SW 1271 (cell line): ENCODE results near the gene JMJD1C.
"Not testable (repeated sequence)": the region's sequence is repeated elsewhere in the genome, so short reads cannot be mapped to it uniquely, and the experiment has no call there.

Experiments used
- DNase-seq, 2 experiments: peaks; one replicate each; lab custom pipeline; 2025; lab: John Stamatoyannopoulos, UW

The JMJD1C gene

GRCh38 chr10:63292847-63293246, 172.9 kb downstream of the JMJD1C start:
- DNase-seq = not testable (repeated sequence)

- DNase-seq = no peak
Observed at GRCh38 chr10:63288170-63288569, 177.6 kb downstream of the JMJD1C start.

- DNase-seq = no peak
Observed at GRCh38 chr10:63286754-63287264, 179.0 kb downstream of the JMJD1C start.

GRCh38 chr10:63286340-63286739, 179.4 kb downstream of the JMJD1C start:
- no peak for DNase-seq

- not testable (repeated sequence) for DNase-seq
Observed at GRCh38 chr10:63283901-63284300, 181.9 kb downstream of the JMJD1C start.

DNA sequence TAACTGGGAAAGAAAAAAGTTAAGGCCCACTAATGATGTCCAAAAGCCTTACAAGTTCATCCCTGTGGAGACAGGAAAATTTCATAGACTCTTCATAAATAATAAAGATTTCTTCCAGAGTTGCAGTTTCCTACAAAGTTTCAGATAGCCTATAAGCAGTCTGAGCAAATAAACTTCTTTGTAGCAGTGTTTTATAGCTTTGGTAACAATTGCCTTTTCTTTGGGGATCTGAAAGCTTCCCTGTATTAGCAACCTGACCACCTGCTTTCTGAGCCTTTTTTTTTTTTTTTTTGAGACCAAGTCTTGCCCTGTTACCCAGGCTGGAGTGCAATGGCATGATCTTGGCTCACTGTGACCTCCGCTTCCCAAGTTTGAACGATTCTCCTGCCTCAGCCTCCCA, 182.7 kb downstream of the JMJD1C start:
- no peak for DNase-seq

DNA sequence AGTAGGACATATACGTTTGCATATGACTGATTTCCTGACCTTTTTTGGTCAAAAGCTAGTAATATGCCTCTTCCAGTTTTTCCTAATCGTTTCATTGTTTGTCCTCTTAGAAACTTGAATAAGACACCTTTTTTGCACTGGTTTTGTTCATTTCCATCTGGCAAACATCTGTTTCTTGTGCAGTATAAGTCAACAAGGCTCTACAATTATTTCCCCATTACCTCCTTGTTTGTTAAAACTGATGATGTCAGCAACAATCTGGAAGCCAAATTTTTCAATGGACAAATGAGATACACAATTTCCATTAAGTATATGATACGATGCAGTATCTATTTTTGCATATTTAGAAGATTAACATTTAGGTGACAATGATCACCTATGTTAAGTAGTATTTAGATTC, 183.8 kb downstream of the JMJD1C start:
- no peak for DNase-seq

- DNase-seq = no peak
Observed at GRCh38 chr10:63280386-63280785, 185.4 kb downstream of the JMJD1C start.

- DNase-seq = no peak
Observed at GRCh38 chr10:63275094-63275493, 190.7 kb downstream of the JMJD1C start.

- DNase-seq = no peak
Observed at GRCh38 chr10:63273577-63273976, 192.2 kb downstream of the JMJD1C start.

- peak; percentile 80 to 97 for DNase-seq
Observed at GRCh38 chr10:63268798-63269503, 196.8 kb downstream of the JMJD1C start.

DNA sequence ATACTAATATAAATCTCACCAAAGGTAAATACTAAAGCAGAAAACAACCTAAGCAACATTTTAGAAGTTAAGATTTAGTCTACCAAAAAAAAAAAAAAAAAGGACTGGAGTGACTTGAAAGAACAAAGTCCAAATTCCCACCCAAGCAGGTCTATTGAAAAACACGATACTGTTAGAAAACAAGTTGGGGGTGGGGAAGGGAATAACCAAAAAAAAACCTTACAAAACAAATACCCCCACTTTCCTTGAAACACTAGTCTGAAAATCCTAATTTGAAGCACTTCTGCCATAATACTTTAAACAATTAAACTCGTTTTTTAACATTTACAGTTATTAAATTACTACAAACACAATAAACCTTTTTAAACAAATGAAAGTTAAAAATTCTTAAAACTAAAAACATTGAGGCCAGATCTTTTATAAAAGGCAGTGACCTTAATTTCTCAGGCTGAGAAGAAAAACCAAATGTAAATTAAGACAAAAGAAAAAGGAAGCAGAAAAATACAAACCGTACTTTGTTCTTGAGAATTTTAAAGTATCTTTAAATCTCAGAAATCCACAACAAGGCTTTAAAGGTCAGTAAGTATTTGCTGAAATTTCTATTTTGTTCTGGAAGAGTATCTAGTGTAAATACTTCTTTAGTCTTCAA, 197.5 kb downstream of the JMJD1C start:
- no peak for DNase-seq

GRCh38 chr10:63267414-63268148, 198.2 kb downstream of the JMJD1C start:
- DNase-seq = peak; percentile 20 to 75

GRCh38 chr10:63266391-63267316, 199.1 kb downstream of the JMJD1C start:
- DNase-seq = peak in 1 of 2 experiments; percentile 25

- no peak for DNase-seq
Observed at GRCh38 chr10:63265683-63266235, 200.0 kb downstream of the JMJD1C start.

- peak; percentile 5 to 55 for DNase-seq
Observed at GRCh38 chr10:63265222-63265617, 200.6 kb downstream of the JMJD1C start.

DNA sequence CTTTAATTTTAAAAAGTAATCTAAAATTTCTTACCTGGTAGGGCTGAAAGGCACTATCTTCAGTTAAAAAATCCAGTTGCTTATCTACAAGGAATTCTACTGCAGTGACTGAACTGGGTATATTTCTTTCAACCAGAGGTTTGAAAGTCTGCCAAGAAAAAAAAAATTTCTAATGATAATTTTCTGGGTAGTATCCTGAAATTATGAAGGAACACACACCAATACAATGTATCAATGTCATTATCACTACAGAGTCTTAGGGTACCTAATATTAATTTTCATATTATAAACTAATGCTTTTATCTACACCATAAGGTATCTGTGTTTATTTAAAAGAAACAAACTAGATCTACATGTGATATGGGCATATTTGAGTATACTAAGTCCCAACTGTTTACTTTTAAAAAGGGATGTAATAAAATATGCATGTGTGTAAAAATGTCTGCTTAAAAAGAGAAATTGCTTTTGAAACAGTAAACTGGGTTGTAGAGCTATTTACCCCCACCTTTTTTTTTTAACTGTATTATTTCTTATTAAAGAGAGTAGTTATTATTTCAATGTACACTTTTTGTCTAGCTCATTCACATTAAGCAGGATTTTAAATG, 201.1 kb downstream of the JMJD1C start:
- no peak for DNase-seq

DNA sequence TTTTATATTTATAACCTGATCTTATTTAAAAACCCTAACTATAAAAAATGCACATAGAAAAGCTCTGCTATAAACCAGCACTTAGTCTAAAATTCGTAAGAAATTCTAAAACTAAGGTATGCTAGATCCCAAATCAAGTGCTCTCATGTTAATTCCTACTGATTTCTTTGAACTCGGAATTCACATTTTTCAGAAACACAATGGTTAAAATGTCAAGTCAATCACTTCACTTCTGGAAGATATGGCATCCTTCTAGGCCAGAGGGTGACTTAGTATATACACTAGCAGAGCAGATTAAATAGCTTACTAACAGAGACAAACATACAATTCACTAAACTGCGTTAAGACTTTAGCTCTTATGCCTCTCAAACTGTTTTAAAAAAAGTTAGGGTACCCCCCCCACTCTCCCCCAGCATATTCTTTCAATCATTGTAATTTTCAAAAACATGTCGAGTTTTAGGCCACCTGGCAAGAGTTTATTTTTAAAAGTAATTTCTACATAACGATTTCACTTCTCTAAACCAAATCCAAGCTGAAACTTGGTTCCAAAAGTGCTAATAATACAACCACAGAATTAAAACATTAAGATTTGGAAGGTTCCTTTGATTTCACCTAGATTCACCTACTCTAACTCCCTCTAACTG, 203.2 kb downstream of the JMJD1C start:
- no peak for DNase-seq

DNA sequence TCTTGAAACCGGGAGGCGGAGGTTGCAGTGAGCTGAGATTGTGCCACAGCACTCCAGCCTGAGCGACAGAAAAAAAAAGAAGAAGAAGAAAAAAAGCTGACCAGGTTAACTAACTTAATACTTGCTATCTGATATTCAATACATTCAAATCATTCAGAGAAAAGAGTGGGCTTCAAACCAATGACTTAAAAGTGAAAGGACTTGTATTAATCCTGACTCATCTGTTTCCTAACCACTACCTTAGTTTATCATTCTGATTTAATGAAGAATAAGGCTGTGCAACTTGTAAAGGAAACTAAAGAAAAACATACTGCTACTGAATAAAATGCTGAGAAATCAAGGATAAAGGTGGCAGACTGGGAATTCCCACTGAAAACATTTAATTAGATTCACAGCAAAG, 204.3 kb downstream of the JMJD1C start:
- DNase-seq = no peak

GRCh38 chr10:63260860-63261251, 204.9 kb downstream of the JMJD1C start:
- no peak for DNase-seq
